GM12872 (cell line): ENCODE measurements around the gene CORO2B.

Experiments used
- CTCF ChIP-seq: IDR thresholded peaks from 3 replicates; pipeline ENCODE4 v1.5.1; 2011; ENCODE audit warnings: low read depth, mild to moderate bottlenecking, low read length, moderate library complexity; ENCODE audit not compliant: insufficient read depth

The CORO2B gene

GRCh38 chr15:68559345-68560310 is 19.2 kb upstream of the CORO2B start:
- TF ChIP-seq CTCF: peak; percentile 93

DNA sequence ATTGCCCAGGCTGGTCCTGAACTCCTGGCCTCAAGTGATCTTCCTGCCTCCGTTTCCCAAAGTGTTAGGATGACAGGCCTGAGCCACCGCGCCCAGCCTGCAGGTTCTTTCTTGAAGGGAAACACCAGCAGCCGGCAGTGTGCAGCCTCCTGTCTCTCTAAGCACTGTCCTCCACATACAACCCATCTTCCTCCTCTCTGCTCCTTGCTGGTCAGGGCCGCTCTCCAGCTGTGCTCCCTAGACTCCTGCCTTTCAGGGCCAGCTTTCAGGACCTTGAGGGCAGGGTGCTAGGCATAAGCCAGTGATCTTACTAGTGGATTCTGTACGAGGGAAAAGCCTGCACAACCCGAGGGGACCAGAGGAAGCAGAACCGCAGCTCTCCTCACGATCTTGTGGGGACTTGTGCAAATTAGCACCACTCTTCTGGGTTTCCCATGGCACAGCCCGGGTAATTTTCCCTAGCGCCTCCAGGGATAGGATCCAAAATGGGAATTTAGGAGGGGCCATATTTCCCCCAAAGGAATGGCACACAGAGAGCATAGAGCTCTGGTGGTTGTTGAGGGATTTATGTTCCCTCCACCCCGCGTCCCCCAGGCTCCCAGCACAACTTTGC is 18.2 kb upstream of the CORO2B start:
- no peak for TF ChIP-seq CTCF

DNA sequence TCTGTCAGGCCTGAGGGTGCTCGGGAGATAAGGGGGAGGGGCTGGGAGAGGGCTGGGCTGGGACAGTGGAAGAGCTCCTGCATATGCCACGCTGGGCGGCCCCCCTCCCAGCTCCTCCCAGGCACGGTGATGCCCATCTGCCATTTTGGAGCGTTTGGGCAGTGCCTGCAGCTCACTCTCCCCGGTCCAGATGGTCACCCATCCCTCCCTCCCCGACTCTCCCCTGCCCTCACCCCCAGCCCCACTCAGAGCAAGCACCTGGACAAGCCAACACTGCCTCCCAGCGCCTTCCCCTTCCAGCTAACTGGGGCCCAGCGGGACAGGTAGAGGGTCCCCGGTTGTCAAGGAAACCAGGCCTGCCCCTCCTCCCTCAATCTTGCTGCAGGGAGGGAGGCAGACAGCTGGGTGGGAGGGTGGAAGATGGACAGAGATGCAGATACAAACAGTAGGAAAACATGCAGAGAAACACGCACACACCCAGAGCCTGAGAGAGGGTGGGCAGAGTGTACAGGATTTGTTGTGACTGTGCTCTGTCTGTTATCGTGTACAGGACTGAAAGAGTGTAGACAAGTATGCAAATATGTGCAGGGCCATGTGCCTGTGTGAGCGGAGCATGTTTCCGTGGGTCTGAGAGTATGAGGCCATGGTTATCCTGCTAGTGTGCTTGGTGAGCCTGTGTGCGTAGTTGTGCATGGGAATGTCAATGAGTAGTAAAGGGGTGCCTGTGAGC is 17.5 kb upstream of the CORO2B start:
- no peak for TF ChIP-seq CTCF

DNA sequence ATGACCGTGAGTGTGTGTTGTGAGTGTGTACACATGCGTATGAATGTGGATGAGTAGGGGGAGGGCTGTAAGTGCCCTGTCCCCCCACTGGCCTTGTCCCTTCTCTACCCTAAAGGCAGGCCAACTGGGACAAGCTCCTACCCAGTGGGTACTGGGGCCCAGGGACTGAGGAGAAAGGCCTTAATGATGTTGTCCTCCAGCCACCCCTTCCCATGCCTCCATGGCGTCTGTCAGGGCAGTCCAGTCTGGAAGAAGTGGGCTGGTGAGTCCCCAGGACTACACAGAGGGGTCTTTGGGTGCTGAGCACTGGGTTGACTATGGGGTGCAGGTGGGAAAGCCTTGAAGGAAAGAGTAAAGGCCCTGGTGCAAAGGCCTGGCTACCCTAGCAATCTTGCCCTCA is 16.9 kb upstream of the CORO2B start:
- no peak for TF ChIP-seq CTCF

DNA sequence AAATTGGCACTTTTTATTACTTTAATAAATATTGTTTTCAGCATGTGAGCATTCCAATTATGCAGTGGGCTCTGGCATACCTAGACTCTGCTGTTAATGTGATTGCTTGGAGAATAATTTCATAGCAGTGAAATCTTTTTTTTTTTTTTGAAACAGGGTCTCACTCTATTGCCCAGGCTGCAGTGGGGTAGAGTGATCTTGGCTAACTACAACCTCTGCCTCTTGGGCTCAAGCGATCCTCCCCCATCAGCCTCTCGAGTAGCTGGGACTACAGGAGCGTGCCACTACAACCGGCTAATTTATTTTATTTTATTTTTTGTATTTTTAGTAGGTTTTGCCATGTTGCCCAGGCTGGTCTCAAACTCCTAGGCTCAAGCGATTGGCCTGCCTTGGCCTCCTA is 14.6 kb upstream of the CORO2B start:
- no peak for TF ChIP-seq CTCF

DNA sequence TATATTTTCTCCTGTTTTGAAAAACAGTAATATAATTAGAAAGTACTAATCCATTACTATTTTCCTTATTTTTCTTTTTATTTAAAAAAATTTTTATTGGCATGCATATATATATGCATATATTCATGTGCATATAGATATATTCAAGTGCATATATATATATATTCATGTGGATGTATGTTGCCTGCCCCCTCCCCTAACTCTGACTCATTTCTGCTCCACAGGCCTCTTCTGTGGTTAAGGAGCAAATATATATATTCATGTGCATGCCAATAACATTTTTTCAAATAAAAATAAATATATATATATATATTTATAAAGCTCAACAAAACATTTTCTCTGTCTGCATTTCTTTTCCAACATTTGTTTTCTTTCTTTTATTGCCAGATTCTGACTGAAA is 13.6 kb upstream of the CORO2B start:
- no peak for TF ChIP-seq CTCF

DNA sequence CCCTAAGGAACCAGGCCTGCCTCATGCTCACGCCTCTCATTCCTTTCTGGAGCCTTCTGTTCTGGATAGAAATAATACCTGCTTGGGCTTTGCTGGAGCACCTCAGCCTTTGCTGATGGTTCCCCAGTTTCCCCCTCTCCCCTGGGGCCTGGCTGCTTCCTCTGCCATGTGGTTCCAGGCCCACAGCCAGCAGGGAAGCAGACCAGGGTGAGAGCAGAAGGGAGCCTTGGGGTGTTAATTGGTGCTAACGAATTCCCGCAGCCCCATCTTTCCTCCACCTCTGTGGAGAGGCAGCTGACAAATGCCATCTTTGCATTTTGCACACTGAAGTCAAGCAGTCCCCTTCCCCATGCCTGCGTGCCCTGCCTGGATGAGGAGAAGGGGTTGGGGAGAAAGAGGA is 13.1 kb upstream of the CORO2B start:
- TF ChIP-seq CTCF: no peak
